NCI-H1417 treated with DMSO at 0.1 percent for 48 hours (cell line): ENCODE measurements around the gene TDRD12.

Experiments
- DNase-seq: peaks from one replicate; lab custom pipeline; 2025; lab: John Stamatoyannopoulos, UW

Gene TDRD12

GRCh38 chr19:32719611-32720059 is at the start of gene TDRD12:
TDRD12 (plus strand) TSS chr19:32719767; CDS start chr19:32720073, 306 bp downstream.
- DNase-seq, result no peak

GRCh38 chr19:32671883-32672593 is 47.5 kb upstream of the TDRD12 start:
- no peak for DNase-seq

- no peak for DNase-seq
Observed at GRCh38 chr19:32672841-32673240, 46.7 kb upstream of the TDRD12 start.

- no peak for DNase-seq
Observed at GRCh38 chr19:32673573-32673972, 46.0 kb upstream of the TDRD12 start.

- DNase-seq, result no peak
Observed at GRCh38 chr19:32674153-32674930, 45.2 kb upstream of the TDRD12 start.

GRCh38 chr19:32674931-32675719 is 44.4 kb upstream of the TDRD12 start, which contains the start of gene ANKRD27:
ANKRD27 (minus strand) TSS chr19:32675180; CDS start chr19:32659015, 16,165 bp downstream.
- peak; percentile 83 for DNase-seq

GRCh38 chr19:32675720-32676185 is 43.8 kb upstream of the TDRD12 start, which contains the start of gene RGS9BP:
RGS9BP (plus strand) TSS chr19:32675848; CDS start chr19:32676264, 416 bp downstream.
- no peak for DNase-seq

- DNase-seq, result no peak
Observed at GRCh38 chr19:32676186-32676894, 43.2 kb upstream of the TDRD12 start.

GRCh38 chr19:32676895-32677359 is 42.6 kb upstream of the TDRD12 start:
- DNase-seq, result no peak

- no peak for DNase-seq
Observed at GRCh38 chr19:32677657-32678056, 41.9 kb upstream of the TDRD12 start.

GRCh38 chr19:32680986-32681385 is 38.6 kb upstream of the TDRD12 start:
- no peak for DNase-seq

GRCh38 chr19:32682317-32682716 is 37.2 kb upstream of the TDRD12 start:
- no peak for DNase-seq

- DNase-seq, result no peak
Observed at GRCh38 chr19:32686847-32687475, 32.6 kb upstream of the TDRD12 start.

GRCh38 chr19:32687681-32688080 is 31.9 kb upstream of the TDRD12 start:
- DNase-seq, result no peak

GRCh38 chr19:32688311-32688710 is 31.3 kb upstream of the TDRD12 start:
- DNase-seq, result no peak

- peak; percentile 26 for DNase-seq
Observed at GRCh38 chr19:32691291-32691951, 28.1 kb upstream of the TDRD12 start, which contains the start of gene NUDT19. NUDT19 (plus strand) TSS chr19:32691821; CDS start chr19:32691961, 140 bp downstream.

- no peak for DNase-seq
Observed at GRCh38 chr19:32691952-32692726, 27.4 kb upstream of the TDRD12 start.

- no peak for DNase-seq
Observed at GRCh38 chr19:32692727-32693061, 26.9 kb upstream of the TDRD12 start.
